Fibroblast of lung (primary cell): ENCODE measurements around the gene ARHGDIA.

Source experiments
- EZH2 ChIP-seq: IDR thresholded peaks from 2 replicates; pipeline ENCODE4 v1.5.1; 2012; ENCODE audit warnings: low read length, control low read depth, mild to moderate bottlenecking; ENCODE audit errors: missing control alignments
- TF ChIP-seq, protein P1 (sequence below), 2 donors: IDR thresholded peaks in 1 of 2; conservative IDR thresholded peaks in 1 of 2; 1 replicate in 1 of 2; 2 replicates in 1 of 2; pipeline ENCODE4 v1.5.1; 2011 to 2012; ENCODE audit warnings: low read length in 2 of 2, control low read depth in 1 of 2, inconsistent platforms in 1 of 2, low read depth in 1 of 2, mild to moderate bottlenecking in 1 of 2

DNA sequence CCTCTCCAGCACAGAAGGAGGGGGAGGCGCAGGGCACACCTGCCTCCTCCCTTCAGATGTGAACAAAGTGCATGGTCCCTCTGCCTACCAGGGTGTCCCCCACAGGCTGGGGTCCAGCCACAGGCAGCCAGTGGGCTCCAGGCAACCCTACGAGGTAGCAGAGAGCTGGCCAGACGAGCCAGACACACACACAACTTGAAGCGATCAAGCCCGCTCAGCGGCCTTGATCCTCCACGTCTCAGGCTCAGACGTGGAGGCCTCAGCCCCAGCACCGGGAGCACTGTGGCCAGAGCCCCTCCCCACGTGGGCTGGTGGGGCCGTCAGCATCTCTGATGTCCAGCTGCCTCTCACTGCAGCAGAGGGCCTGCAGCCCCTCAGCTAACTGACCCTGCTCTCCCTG lies 46.5 kb downstream of the ARHGDIA start:
- TF ChIP-seq, protein P1, sequence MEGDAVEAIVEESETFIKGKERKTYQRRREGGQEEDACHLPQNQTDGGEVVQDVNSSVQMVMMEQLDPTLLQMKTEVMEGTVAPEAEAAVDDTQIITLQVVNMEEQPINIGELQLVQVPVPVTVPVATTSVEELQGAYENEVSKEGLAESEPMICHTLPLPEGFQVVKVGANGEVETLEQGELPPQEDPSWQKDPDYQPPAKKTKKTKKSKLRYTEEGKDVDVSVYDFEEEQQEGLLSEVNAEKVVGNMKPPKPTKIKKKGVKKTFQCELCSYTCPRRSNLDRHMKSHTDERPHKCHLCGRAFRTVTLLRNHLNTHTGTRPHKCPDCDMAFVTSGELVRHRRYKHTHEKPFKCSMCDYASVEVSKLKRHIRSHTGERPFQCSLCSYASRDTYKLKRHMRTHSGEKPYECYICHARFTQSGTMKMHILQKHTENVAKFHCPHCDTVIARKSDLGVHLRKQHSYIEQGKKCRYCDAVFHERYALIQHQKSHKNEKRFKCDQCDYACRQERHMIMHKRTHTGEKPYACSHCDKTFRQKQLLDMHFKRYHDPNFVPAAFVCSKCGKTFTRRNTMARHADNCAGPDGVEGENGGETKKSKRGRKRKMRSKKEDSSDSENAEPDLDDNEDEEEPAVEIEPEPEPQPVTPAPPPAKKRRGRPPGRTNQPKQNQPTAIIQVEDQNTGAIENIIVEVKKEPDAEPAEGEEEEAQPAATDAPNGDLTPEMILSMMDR (conservative IDR thresholded peaks at IDR 0.05 in 1 of 2, IDR thresholded peaks at IDR 0.05 in 1 of 2; ENCODE audit: low read depth in 1 of 2, low read length in 2 of 2), result no peak
- TF ChIP-seq EZH2, result no peak
